GM06990 (cell line): ENCODE measurements around the gene MALSU1.
"Not testable (repeated sequence)": the region's sequence is repeated elsewhere in the genome, so short reads cannot be mapped to it uniquely, and the experiment has no call there.

ENCODE experiments used
- DNase-seq: peaks from one replicate; pipeline ENCODE4 v3.0.0-alpha.2; 2011; ENCODE audit not compliant: insufficient read length; ENCODE audit errors: extremely low read depth
- H3K27me3 ChIP-seq: replicated peaks from 2 replicates; pipeline ENCODE4 v1.6.0; 2011; ENCODE audit warnings: low read length; ENCODE audit not compliant: control insufficient read depth, insufficient read depth
- H3K36me3 ChIP-seq: 2 replicates; pipeline ENCODE4 v1.5.1; 2011; ENCODE audit warnings: low read length; ENCODE audit not compliant: control insufficient read depth, insufficient read depth
- H3K4me3 ChIP-seq: replicated peaks from 2 replicates; pipeline ENCODE4 v1.5.1; 2011; ENCODE audit warnings: low read depth, mild to moderate bottlenecking, control low read depth, low read length
- TF ChIP-seq, protein P1 (sequence below): IDR thresholded peaks from 2 replicates; pipeline ENCODE4 v1.5.1; 2011; ENCODE audit warnings: low read length, control low read depth, mild to moderate bottlenecking, inconsistent platforms; ENCODE audit not compliant: insufficient read depth, poor library complexity, severe bottlenecking

Gene MALSU1

DNA sequence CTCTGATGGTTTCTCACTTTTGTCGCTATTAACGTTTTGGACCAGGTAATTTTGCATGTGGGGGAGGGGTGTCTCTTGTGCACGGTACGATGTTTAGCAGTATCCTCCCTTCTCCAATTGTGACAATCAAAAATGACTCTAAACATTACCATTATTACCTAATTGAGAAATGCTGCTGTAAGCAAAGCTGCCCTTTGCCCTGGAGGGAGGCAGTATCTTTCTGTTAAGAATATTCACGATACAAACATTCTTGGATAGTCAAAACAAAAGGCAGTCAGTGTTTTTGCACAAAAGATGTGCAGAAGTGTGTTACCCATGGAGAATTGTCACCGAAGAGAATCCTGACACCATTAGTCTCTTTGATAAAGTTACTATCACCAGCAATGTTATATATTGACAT lies 9.6 kb downstream of the MALSU1 start:
- DNase-seq = no peak

DNA sequence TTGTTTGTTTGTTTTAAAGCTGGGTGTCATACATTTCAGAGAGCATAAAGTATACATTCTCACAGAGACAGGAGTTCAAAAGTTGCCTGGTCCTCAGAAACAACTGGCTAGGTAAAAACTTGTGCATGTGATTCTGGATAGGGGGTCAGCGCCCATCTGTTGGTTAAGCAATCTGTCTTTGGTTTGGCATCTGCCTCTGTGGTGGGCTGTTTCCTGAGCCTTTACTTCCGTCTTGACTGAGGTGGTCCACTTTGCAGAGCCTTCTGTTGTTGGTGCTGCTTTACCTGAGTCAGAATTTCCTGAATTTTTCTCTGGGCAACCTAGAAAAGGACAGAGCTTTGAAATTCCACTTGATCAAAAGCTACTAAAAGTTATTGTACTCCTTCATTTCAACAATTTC lies 13.0 kb downstream of the MALSU1 start:
- H3K36me3 ChIP-seq, H3K27me3 ChIP-seq, DNase-seq, H3K4me3 ChIP-seq: not testable (repeated sequence)

More for the DNA sequence above, 9.6 kb downstream of the MALSU1 start:
- Histone ChIP-seq H3K36me3 (peaks cover 3% of the 10 kb centered on the region), H3K27me3 (no peaks in the 10 kb centered on the region), H3K4me3 (no peak overlapping the region)
- TF ChIP-seq, protein P1, sequence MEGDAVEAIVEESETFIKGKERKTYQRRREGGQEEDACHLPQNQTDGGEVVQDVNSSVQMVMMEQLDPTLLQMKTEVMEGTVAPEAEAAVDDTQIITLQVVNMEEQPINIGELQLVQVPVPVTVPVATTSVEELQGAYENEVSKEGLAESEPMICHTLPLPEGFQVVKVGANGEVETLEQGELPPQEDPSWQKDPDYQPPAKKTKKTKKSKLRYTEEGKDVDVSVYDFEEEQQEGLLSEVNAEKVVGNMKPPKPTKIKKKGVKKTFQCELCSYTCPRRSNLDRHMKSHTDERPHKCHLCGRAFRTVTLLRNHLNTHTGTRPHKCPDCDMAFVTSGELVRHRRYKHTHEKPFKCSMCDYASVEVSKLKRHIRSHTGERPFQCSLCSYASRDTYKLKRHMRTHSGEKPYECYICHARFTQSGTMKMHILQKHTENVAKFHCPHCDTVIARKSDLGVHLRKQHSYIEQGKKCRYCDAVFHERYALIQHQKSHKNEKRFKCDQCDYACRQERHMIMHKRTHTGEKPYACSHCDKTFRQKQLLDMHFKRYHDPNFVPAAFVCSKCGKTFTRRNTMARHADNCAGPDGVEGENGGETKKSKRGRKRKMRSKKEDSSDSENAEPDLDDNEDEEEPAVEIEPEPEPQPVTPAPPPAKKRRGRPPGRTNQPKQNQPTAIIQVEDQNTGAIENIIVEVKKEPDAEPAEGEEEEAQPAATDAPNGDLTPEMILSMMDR = no peak

DNA sequence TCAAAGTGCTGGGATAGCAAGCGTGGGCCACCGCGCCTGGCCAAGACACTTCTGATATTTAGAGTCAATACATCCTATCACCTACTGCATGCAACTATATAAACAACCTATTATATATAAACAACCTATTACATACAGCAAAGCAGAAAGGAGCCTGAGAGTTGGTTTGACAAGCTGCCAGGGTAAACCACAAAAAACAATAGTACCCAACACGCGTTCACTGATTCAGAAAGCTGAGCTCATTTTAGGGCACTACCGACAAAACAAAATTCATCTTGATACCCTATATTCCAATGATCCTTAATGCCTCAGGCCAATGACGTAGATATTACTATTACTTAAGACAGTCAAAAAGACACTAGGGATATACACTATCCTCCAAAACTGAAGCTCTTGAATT lies 16.2 kb downstream of the MALSU1 start:
- TF ChIP-seq, protein P1 = no peak
- DNase-seq = no peak
- no peak overlapping the region for H3K4me3 ChIP-seq
- H3K36me3 ChIP-seq = peaks cover 15% of the 10 kb centered on the region
- H3K27me3 ChIP-seq = no peaks in the 10 kb centered on the region

DNA sequence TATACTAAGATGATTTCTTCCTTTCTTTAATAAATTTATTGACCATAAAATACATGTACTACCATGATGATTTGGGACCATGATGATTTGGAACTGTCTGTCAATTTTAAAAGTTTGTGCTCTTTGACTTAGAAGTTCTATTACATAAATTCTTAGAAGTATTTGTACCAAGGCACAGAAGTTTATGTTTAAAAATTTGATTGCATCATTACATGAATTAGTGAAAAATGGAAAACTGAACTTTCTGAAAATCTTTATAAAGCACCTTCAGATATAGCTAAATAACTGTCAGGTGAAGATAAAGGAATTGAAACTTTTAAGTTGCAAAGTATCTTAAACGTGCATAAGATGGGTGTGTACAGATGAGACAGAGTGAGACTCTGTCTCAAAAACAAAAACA lies 32.0 kb downstream of the MALSU1 start:
- Histone ChIP-seq H3K36me3 (peaks cover 8% of the 10 kb centered on the region), H3K4me3 (no peak overlapping the region), H3K27me3 (no peaks in the 10 kb centered on the region)
- TF ChIP-seq, protein P1 = no peak
- no peak for DNase-seq

DNA sequence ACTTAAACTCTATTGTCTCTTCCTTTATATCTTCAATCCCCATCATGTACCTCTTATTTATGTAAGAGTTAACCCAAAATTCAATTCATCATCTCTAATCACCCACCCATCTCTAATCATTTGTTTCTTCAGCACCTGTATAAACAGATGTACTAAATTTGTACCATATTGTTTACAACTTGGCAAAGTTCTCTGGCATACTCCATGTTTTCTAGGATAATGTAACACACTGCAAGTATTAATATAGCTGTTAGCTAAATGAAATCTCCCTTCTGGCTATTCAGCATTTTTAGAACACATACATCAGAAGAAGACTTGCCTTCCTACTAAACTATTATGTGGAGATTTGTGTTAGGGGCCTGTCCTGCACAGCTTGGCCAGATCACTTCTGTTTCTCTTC lies 33.1 kb downstream of the MALSU1 start:
- TF ChIP-seq, protein P1 = no peak
- H3K4me3 ChIP-seq = no peak overlapping the region
- H3K36me3 ChIP-seq = peaks cover 8% of the 10 kb centered on the region
- H3K27me3 ChIP-seq = no peaks in the 10 kb centered on the region
- DNase-seq = no peak

DNA sequence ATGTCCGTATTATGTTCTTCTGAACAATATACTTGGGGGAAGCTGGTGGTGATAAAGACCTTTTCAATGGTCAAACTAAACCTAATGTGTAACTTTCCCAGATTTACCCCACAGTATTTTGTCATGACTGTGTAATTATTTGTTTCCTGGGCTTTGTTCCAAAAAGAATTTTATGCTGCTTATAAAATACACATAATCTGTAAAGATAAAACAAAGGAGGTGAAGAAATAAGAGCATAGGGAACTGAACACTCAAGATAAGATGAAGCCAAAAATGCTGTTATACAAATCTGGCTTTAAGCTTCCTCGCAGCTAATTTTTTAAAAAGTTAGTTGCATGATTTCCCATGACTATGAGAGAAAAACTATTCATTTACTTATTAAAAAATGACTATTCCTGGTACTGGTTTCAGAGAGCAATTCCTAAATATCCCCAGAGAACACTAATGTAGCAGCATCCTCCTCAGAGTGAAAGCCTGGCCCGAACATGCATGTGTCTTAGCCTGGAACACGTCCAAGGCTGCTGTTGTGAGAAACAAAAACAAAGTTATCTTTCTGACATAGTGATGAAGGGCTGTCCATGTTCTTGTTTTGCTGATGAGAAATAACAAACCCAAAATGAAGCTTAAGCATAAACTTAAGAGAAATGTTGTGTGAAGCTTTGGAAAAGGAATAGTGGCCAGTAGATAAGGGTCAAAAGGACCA lies 33.9 kb downstream of the MALSU1 start:
- Histone ChIP-seq H3K36me3 (peaks cover 11% of the 10 kb centered on the region), H3K4me3 (no peak overlapping the region), H3K27me3 (no peaks in the 10 kb centered on the region)
- no peak for DNase-seq
- TF ChIP-seq, protein P1 = no peak
